RWPE2 (cell line): ENCODE data around the gene PTGR1.

Experiments
- ATAC-seq: fragments of 200-7000 bp; cut with Tn5 transposase; 3 replicates; pipeline ENCODE4 v1.9.1; 2021; ENCODE audit warnings: low read depth
- DNase-seq: peaks from one replicate; pipeline ENCODE4 v3.0.0-alpha.2; 2020; ENCODE audit warnings: low spot score
- H3K27ac ChIP-seq: fragments of 450-650 bp; 2 replicates; pipeline ENCODE4 v1.5.1; 2017; ENCODE audit warnings: mild to moderate bottlenecking; ENCODE audit not compliant: poor library complexity, severe bottlenecking
- H3K27me3 ChIP-seq: fragments of 250-450 bp; sonication (Bioruptor Pico); 2 replicates; pipeline ENCODE4 v1.5.1; 2021; ENCODE audit warnings: mild to moderate bottlenecking, moderate library complexity; ENCODE audit not compliant: insufficient read depth, poor library complexity, severe bottlenecking
- H3K36me3 ChIP-seq: fragments of 250-450 bp; sonication (Bioruptor Pico); 2 replicates; pipeline ENCODE4 v1.5.1; 2020; ENCODE audit warnings: low read depth, mild to moderate bottlenecking, moderate library complexity
- H3K4me1 ChIP-seq: fragments of 250-450 bp; sonication (Bioruptor Pico); 2 replicates; pipeline ENCODE4 v1.5.1; 2021; ENCODE audit warnings: mild to moderate bottlenecking, moderate library complexity; ENCODE audit not compliant: insufficient read depth, poor library complexity, severe bottlenecking
- H3K4me3 ChIP-seq: fragments of 250-450 bp; sonication (Bioruptor Pico); 2 replicates; pipeline ENCODE4 v1.5.1; 2021; ENCODE audit warnings: mild to moderate bottlenecking, moderate library complexity; ENCODE audit not compliant: severe bottlenecking
- H3K9me3 ChIP-seq: fragments of 250-450 bp; sonication (Bioruptor Pico); 2 replicates; pipeline ENCODE4 v1.5.1; 2021; ENCODE audit warnings: mild to moderate bottlenecking, moderate library complexity; ENCODE audit not compliant: severe bottlenecking
- TF ChIP-seq, protein P1 (sequence below): fragments of 450-650 bp; IDR thresholded peaks from one replicate; pipeline ENCODE4 v1.5.1; 2017; ENCODE audit warnings: mild to moderate bottlenecking, moderate library complexity; ENCODE audit not compliant: poor library complexity, severe bottlenecking

PTGR1 gene

DNA sequence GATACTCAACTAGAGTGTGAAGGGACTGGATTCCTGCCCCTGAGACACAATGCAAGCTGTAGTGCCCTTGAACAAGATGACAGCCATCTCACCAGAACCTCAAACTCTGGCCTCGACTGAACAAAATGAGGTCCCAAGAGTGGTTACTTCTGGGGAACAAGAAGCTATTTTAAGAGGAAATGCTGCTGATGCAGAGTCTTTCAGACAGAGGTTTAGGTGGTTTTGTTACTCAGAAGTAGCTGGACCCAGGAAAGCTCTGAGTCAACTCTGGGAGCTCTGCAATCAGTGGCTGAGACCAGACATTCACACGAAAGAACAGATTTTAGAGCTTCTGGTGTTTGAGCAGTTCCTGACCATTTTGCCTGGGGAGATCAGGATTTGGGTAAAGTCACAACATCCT lies 72.1 kb downstream of the PTGR1 start:
- Histone ChIP-seq H3K9me3 (no peaks in the 10 kb centered on the region), H3K4me3 (no peak overlapping the region), H3K4me1 (peaks cover 3% of the 10 kb centered on the region), H3K27me3 (no peaks in the 10 kb centered on the region), H3K27ac (no peak overlapping the region), H3K36me3 (peaks cover 9% of the 10 kb centered on the region; the same call in 1 of the 2 replicates)
- ATAC-seq (no peak), DNase-seq (no peak)
- TF ChIP-seq, protein P1, sequence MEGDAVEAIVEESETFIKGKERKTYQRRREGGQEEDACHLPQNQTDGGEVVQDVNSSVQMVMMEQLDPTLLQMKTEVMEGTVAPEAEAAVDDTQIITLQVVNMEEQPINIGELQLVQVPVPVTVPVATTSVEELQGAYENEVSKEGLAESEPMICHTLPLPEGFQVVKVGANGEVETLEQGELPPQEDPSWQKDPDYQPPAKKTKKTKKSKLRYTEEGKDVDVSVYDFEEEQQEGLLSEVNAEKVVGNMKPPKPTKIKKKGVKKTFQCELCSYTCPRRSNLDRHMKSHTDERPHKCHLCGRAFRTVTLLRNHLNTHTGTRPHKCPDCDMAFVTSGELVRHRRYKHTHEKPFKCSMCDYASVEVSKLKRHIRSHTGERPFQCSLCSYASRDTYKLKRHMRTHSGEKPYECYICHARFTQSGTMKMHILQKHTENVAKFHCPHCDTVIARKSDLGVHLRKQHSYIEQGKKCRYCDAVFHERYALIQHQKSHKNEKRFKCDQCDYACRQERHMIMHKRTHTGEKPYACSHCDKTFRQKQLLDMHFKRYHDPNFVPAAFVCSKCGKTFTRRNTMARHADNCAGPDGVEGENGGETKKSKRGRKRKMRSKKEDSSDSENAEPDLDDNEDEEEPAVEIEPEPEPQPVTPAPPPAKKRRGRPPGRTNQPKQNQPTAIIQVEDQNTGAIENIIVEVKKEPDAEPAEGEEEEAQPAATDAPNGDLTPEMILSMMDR, result no peak

DNA sequence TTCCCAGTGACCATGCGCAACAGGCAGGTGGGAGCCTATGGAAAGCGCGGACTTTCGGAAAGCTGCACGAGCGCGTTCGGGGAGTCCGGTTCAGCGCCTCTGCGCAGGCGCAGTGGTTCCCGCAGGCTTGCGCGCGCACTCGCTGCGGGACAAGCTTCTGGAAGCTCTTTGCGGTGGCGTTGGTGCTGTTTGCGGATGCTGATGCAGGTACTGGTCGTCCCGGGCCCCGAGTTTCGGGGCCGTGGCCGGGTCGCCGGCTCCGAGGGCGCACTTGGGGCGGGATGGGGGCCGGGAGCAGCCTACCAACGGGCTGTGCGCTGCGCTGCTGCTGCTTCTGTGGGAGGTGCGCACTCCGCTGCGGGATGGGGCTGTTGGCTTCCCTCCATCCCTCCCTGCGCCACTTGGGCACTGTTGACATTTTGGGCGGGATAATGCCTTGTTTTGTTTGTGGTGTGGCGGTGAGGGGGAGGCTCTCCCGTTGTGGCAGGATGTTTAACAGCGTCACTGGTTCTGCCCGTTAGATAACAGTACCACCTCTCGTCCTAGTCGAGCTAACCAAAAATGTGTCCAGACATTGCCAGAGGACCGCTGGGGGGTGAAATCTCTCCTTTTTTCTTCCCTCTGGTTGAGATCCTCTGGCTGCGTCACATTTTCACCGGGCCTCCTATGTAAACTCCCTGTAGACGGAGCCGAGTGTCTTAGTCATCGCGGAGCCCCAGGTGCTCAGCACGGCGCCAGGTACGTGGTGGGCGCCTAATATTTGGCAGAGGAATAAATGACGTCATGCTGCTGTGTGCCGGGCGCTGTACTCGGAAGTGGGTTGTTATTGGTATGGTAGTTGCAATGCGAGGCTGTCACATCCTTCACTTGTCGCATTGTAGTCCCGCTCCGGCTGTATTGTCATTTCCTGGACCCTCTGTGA lies 74.1 kb downstream of the PTGR1 start, which contains the start of gene ZNF483:
TSS of gene ZNF483 (plus strand) at position 124 of the 922 bp plus-strand sequence. CDS start 2,217 bp downstream, outside the sequence.
- DNase-seq, result peak; percentile 78
- TF ChIP-seq, protein P1, result no peak
- ATAC-seq, result peak; percentile 85
- peaks cover 3% of the 10 kb centered on the region for H3K4me1 ChIP-seq
- H3K36me3 ChIP-seq, result peaks cover 9% of the 10 kb centered on the region; the same call in 1 of the 2 replicates
- no peaks in the 10 kb centered on the region for H3K9me3 ChIP-seq
- H3K4me3 ChIP-seq, result peak within 1 kb of the TSS; percentile 53
- no peaks in the 10 kb centered on the region for H3K27me3 ChIP-seq
- H3K27ac ChIP-seq, result no peak within 1 kb of the TSS

DNA sequence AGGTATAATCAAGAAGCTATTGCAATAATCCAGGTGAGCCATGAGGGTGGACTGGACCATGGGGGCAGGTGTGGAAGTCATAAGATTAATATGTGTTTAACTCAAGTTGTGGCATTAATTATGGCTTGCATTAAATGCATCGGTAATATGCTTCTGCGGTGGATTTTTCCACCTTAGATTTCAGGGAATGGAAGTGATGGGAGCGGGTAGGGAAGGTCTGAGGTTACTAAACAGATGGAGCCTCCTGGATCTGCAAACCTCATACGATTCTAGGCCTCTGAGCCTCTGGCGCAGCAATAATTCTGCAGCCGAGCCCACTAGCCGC lies 74.8 kb downstream of the PTGR1 start:
- Histone ChIP-seq H3K4me1 (peaks cover 3% of the 10 kb centered on the region), H3K9me3 (no peaks in the 10 kb centered on the region), H3K27ac (no peak overlapping the region), H3K36me3 (peaks cover 9% of the 10 kb centered on the region; the same call in 1 of the 2 replicates), H3K4me3 (peak overlapping the region; percentile 53), H3K27me3 (no peaks in the 10 kb centered on the region)
- TF ChIP-seq, protein P1, result no peak
- DNase-seq, result no peak
- no peak for ATAC-seq

DNA sequence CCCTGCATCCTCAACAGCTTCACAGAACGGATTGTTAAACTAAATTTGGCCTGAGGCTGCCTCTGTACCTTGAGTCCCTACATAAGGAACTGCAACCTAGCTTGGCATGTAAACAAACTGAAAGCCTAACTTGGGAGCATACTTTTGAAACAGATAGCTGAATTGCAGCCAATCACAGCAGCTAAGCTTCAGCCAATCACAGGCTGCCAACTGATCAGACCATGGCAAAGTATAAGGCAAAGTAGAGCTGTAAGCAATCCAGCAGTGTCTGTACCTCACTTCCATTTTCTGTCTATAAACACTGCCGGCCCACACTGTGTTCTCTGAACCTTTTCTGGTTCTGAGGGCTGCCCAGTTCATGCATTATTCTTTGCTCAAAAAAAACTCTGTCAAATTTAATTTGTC lies 83.4 kb downstream of the PTGR1 start:
- TF ChIP-seq, protein P1, result no peak
- H3K4me1 ChIP-seq, result no peaks in the 10 kb centered on the region
- no peak for DNase-seq

DNA sequence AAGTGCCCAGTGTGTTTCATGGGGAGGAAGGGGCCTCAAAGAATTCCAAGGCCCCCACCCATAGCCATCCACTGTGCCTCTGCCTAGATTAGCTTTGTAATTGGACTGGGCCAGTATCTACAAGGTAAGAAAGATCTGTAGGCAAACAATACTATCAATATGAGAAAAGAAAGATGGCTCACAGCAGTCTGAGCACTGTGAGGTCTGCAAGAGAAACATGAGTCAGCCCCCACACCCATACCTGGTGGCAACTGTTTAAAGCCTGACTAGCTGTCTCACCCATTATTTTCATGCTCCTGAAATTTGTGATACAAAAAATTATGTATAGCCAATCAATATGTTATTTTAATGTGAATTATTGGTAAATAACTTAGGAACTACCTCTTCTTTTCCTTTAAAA lies 84.5 kb downstream of the PTGR1 start:
- ATAC-seq, result peak; percentile 54; the same call in 2 of the 3 replicates
- Histone ChIP-seq H3K4me1 (no peaks in the 10 kb centered on the region), H3K27ac (no peak overlapping the region), H3K4me3 (no peak overlapping the region), H3K9me3 (peaks cover 2% of the 10 kb centered on the region), H3K36me3 (no peaks in the 10 kb centered on the region), H3K27me3 (no peaks in the 10 kb centered on the region)
- no peak for DNase-seq
- TF ChIP-seq, protein P1, result no peak

More for the DNA sequence above, 83.4 kb downstream of the PTGR1 start:
- H3K36me3 ChIP-seq, result no peaks in the 10 kb centered on the region
- H3K4me3 ChIP-seq, result no peak overlapping the region
- ATAC-seq, result no peak
- no peak overlapping the region for H3K27ac ChIP-seq
- H3K9me3 ChIP-seq, result no peaks in the 10 kb centered on the region
- H3K27me3 ChIP-seq, result no peaks in the 10 kb centered on the region
